Activated naive CD4-positive, alpha-beta T cell treated with anti-CD3 and anti-CD28 coated beads, Interleukin-2, amount 50 U/mL, for 72 hours (primary cell): ENCODE measurements around the gene VWA3A. TPM values are rescaled to one million over a fixed set of nuclear protein-coding genes. Genes with fewer than 3 reads are reported as not detected.

Experiments
- ATAC-seq, 2 donors: fragments of 150-1000 bp; cut with Tn5 transposase; 2 replicates each; pipeline ENCODE4 v1.10.0; 2021; ENCODE audit warnings: mild to moderate bottlenecking in 2 of 2, moderate library complexity in 2 of 2
- DNase-seq, 2 donors: peaks; one replicate each; pipeline ENCODE4 v3.0.0; 2021 to 2022; ENCODE audit warnings: low spot score in 2 of 2
- H3K27ac Mint-ChIP-seq, 2 donors: one replicate each; pipeline ENCODE4 v1.8.0; 2022; ENCODE audit warnings: mild to moderate bottlenecking in 2 of 2, mixed read lengths in 2 of 2
- H3K36me3 Mint-ChIP-seq, 2 donors: one replicate each; pipeline ENCODE4 v1.8.0; 2022; ENCODE audit warnings: mixed read lengths in 2 of 2
- H3K9me3 Mint-ChIP-seq, 2 donors: one replicate each; pipeline ENCODE4 v1.8.0; 2022; ENCODE audit warnings: mixed read lengths in 2 of 2
- total RNA-seq, 2 donors: library from RNA; stranded (reverse); gene quantifications; one replicate each; pipeline ENCODE4 v1.2.3, GENCODE V29; 2022

The VWA3A gene
- total RNA-seq, 2 donors from 2014 or later: 0.11 to 0.23 TPM

- Mint-ChIP-seq H3K36me3 (peaks cover 0 to 7% of the 10 kb centered on the region in 2 donors), H3K27ac (no peak overlapping the region), H3K9me3 (peaks cover 7 to 9% of the 10 kb centered on the region in 2 donors)
- ATAC-seq (no peak), DNase-seq (no peak)
Observed at GRCh38 chr16:22198547-22199293, 106.4 kb downstream of the VWA3A start.

- H3K36me3 Mint-ChIP-seq: peaks cover under 1 to 4% of the 10 kb centered on the region in 2 donors
- ATAC-seq: no peak
- no peaks in the 10 kb centered on the region for H3K9me3 Mint-ChIP-seq
- no peak overlapping the region for H3K27ac Mint-ChIP-seq
- DNase-seq: no peak
Observed at GRCh38 chr16:22202261-22202637, 109.9 kb downstream of the VWA3A start.

GRCh38 chr16:22203091-22203490 is 110.8 kb downstream of the VWA3A start:
- Mint-ChIP-seq H3K9me3 (no peaks in the 10 kb centered on the region), H3K27ac (no peak overlapping the region), H3K36me3 (peaks cover 5 to 11% of the 10 kb centered on the region in 2 donors)
- no peak for ATAC-seq
- no peak for DNase-seq

- DNase-seq (no peak), ATAC-seq (no peak)
- H3K27ac Mint-ChIP-seq: no peak overlapping the region
- no peaks in the 10 kb centered on the region for H3K9me3 Mint-ChIP-seq
- H3K36me3 Mint-ChIP-seq: peaks cover 5 to 11% of the 10 kb centered on the region in 2 donors
Observed at GRCh38 chr16:22204091-22204655, 111.8 kb downstream of the VWA3A start.

GRCh38 chr16:22205577-22206012 is 113.3 kb downstream of the VWA3A start:
- peak overlapping the region; percentile 60 to 86 for H3K27ac Mint-ChIP-seq
- no peak for ATAC-seq
- H3K36me3 Mint-ChIP-seq: peaks cover 5 to 19% of the 10 kb centered on the region in 2 donors
- DNase-seq: no peak
- H3K9me3 Mint-ChIP-seq: no peaks in the 10 kb centered on the region

- H3K27ac Mint-ChIP-seq: peak within 1 kb of the TSS; percentile 86
- ATAC-seq: peak; percentile 86 to 93
- no peaks in the 10 kb centered on the region for H3K9me3 Mint-ChIP-seq
- DNase-seq: peak; percentile 83 to 90
- H3K36me3 Mint-ChIP-seq: peaks cover 5 to 25% of the 10 kb centered on the region in 2 donors
Observed at GRCh38 chr16:22206013-22206841, 113.9 kb downstream of the VWA3A start, which contains the start of gene EEF2K. Gene EEF2K, plus strand, starts transcription at chr16:22206278. Its CDS starts 19,452 bp downstream, at chr16:22225730.

Other genes with a start within 250 kb of the VWA3A start
- 100 to 1,000 TPM; 230 to 277 TPM for gene NPIPB4, start 234.8 kb upstream of the VWA3A start, total RNA-seq
- gene UQCRC2, start 139.2 kb upstream of the VWA3A start, total RNA-seq: 100 to 1,000 TPM; 327 to 329 TPM
- gene PDZD9, start 91.4 kb upstream of the VWA3A start, total RNA-seq: not detected
- 10 to 100 TPM in 1 of 2 donors, 1 to 10 TPM in 1; 9.2 to 11.8 TPM for gene MOSMO, start 84.4 kb upstream of the VWA3A start, total RNA-seq
- gene SDR42E2, start 70.0 kb downstream of the VWA3A start, total RNA-seq: under 1 TPM in 1 of 2 donors, not detected in 1; 0.11 TPM
- 10 to 100 TPM in 1 of 2 donors, 1 to 10 TPM in 1; 7.8 to 28.1 TPM for gene EEF2K, start 113.7 kb downstream of the VWA3A start, total RNA-seq
- 10 to 100 TPM; 50.3 to 75.4 TPM for gene POLR3E, start 204.9 kb downstream of the VWA3A start, total RNA-seq